OCI-LY3 (cell line): ENCODE data around the gene SPAG7.
A peak's percentile ranks its signal among the peaks of the same experiment; 100 is the strongest.

Experiments
- H2AFZ ChIP-seq: fragments of 200-600, 300-600 bp; shearing (Covaris generic); 2 replicates; pipeline ENCODE4 v1.6.0; 2014; ENCODE audit warnings: antibody characterized with exemption, low read depth, low read length
- H3K27ac ChIP-seq: fragments of 200-600, 300-600 bp; sonication (generic); 2 replicates; pipeline ENCODE4 v1.5.1; 2014; ENCODE audit warnings: mild to moderate bottlenecking, low read length, moderate library complexity, mixed read lengths
- H3K27me3 ChIP-seq: fragments of 200-600, 300-600 bp; sonication (generic); 2 replicates; pipeline ENCODE4 v1.6.1; 2014; ENCODE audit warnings: low read depth, low read length, mixed read lengths
- H3K36me3 ChIP-seq: fragments of 200-600, 300-600 bp; sonication (generic); replicated peaks from 2 replicates; pipeline ENCODE3; 2014; ENCODE audit warnings: low read depth, low read length, mixed read lengths
- H3K4me1 ChIP-seq: fragments of 300-600, 200-600 bp; sonication (generic); 2 replicates; pipeline ENCODE4 v1.6.1; 2014; ENCODE audit warnings: low read length, mixed read lengths
- H3K4me2 ChIP-seq: fragments of 200-600, 300-600 bp; sonication (generic); 2 replicates; pipeline ENCODE4 v1.6.1; 2014; ENCODE audit warnings: low read length, mixed read lengths
- H3K4me3 ChIP-seq: fragments of 300-600, 200-600 bp; sonication (generic); 2 replicates; pipeline ENCODE4 v1.5.1; 2014; ENCODE audit warnings: antibody characterized with exemption, mild to moderate bottlenecking, low read length, moderate library complexity
- H3K79me2 ChIP-seq: fragments of 300-600, 200-600 bp; shearing (Covaris generic); 2 replicates; pipeline ENCODE4 v1.6.1; 2014; ENCODE audit warnings: mild to moderate bottlenecking, low read length, mixed read lengths
- H3K9ac ChIP-seq: fragments of 300-600, 200-600 bp; shearing (Covaris generic); 2 replicates; pipeline ENCODE4 v1.6.0; 2014; ENCODE audit warnings: mild to moderate bottlenecking, low read length, moderate library complexity
- H3K9me3 ChIP-seq: fragments of 200-600, 300-600 bp; shearing (Covaris generic); 2 replicates; pipeline ENCODE4 v1.6.1; 2014; ENCODE audit warnings: low read length, mixed read lengths; ENCODE audit not compliant: insufficient read depth
- H4K20me1 ChIP-seq: fragments of 200-600, 300-600 bp; sonication (generic); 2 replicates; pipeline ENCODE4 v1.6.1; 2016; ENCODE audit warnings: low read length, mixed read lengths; ENCODE audit not compliant: insufficient read depth
- EZH2phosphoT487 ChIP-seq: fragments of 200-600 bp; shearing (Covaris generic); IDR thresholded peaks from 2 replicates; pipeline ENCODE4 v1.6.1; 2018; ENCODE audit warnings: antibody characterized with exemption, mixed run types, low read depth
- TF ChIP-seq, protein P1 (sequence below): fragments of 200-600, 300-600 bp; sonication (generic); IDR thresholded peaks from 2 replicates; pipeline ENCODE4 v1.5.1; 2014; ENCODE audit warnings: antibody characterized with exemption, low read length, low read depth

The SPAG7 gene

DNA sequence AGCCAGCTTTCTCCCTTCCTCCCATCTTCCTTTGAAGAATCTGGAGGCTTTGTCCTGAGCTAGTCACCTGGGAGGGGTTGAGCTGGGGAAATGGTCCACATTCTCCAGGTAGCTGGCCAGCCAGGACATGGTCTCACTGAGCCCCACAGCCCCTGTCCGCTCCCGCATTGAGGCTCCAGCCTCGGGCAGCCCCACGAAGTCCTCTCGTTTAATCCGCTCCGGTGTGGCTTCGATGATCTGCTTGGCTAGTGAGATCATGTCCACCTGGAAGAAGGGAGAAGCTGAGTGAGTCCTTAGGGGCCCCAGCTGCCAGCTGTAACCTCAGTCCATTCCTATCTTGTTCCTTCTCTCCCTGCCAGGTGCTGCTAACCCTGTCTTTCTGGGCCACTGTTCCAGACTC lies 2.7 kb upstream of the SPAG7 start:
- TF ChIP-seq, protein P1, sequence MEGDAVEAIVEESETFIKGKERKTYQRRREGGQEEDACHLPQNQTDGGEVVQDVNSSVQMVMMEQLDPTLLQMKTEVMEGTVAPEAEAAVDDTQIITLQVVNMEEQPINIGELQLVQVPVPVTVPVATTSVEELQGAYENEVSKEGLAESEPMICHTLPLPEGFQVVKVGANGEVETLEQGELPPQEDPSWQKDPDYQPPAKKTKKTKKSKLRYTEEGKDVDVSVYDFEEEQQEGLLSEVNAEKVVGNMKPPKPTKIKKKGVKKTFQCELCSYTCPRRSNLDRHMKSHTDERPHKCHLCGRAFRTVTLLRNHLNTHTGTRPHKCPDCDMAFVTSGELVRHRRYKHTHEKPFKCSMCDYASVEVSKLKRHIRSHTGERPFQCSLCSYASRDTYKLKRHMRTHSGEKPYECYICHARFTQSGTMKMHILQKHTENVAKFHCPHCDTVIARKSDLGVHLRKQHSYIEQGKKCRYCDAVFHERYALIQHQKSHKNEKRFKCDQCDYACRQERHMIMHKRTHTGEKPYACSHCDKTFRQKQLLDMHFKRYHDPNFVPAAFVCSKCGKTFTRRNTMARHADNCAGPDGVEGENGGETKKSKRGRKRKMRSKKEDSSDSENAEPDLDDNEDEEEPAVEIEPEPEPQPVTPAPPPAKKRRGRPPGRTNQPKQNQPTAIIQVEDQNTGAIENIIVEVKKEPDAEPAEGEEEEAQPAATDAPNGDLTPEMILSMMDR: no peak
- TF ChIP-seq EZH2phosphoT487: no peak
- H3K4me3 ChIP-seq: no peak overlapping the region
- no peaks in the 10 kb centered on the region for H3K9me3 ChIP-seq
- peaks cover 11% of the 10 kb centered on the region for H3K79me2 ChIP-seq
- H2AFZ ChIP-seq: no peak overlapping the region
- no peak overlapping the region for H3K27ac ChIP-seq
- H3K4me1 ChIP-seq: peaks cover 16% of the 10 kb centered on the region
- H3K36me3 ChIP-seq: peaks cover 15% of the 10 kb centered on the region
- no peak overlapping the region for H3K9ac ChIP-seq
- no peak overlapping the region for H3K4me2 ChIP-seq
- H3K27me3 ChIP-seq: no peaks in the 10 kb centered on the region
- H4K20me1 ChIP-seq: no peaks in the 10 kb centered on the region

DNA sequence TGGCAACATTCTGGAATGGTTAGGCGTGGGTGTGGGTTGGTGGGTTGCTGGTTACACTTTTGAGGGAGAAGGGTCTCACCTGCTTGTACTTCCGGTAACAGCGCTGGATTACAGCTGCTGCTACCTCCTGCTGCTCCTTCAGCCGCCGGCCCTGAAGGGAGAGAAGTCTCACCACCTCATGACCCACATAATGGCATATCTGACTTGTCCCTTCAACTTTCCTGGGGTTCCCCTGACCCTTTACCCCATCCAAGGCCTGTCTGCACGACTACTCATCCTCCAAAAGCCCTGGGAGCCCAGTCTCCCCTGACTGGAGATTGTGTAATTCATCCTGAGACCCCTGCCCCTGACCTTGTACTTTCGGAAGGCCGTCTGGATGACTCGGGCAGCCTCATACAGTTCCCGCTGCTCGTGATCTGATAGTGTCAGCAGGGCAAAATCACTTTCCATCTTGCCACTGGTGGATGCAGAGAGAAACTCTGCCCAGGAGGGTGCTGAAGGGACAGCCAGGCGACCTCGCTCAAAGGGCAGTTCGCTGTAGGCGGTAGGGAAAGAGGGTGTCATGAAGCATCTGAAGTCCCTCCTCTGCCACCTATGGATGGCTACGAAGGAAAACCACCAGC lies 2.0 kb upstream of the SPAG7 start:
- Histone ChIP-seq H3K36me3 (peaks cover 17% of the 10 kb centered on the region), H3K27me3 (no peaks in the 10 kb centered on the region), H3K4me1 (peaks cover 18% of the 10 kb centered on the region), H3K27ac (no peak overlapping the region), H3K9ac (no peak overlapping the region), H3K4me3 (no peak overlapping the region), H4K20me1 (no peaks in the 10 kb centered on the region), H3K79me2 (peaks cover 14% of the 10 kb centered on the region), H2AFZ (no peak overlapping the region), H3K4me2 (no peak overlapping the region), H3K9me3 (no peaks in the 10 kb centered on the region)
- TF ChIP-seq, protein P1: no peak
- no peak for TF ChIP-seq EZH2phosphoT487

- H3K79me2 ChIP-seq: peaks cover 14% of the 10 kb centered on the region
- H3K27ac ChIP-seq: no peak overlapping the region
- H3K9ac ChIP-seq: no peak overlapping the region
- no peaks in the 10 kb centered on the region for H3K9me3 ChIP-seq
- H3K4me3 ChIP-seq: no peak overlapping the region
- H4K20me1 ChIP-seq: no peaks in the 10 kb centered on the region
- TF ChIP-seq EZH2phosphoT487: no peak
- TF ChIP-seq, protein P1: no peak
- H2AFZ ChIP-seq: no peak overlapping the region
- peaks cover 18% of the 10 kb centered on the region for H3K4me1 ChIP-seq
- H3K36me3 ChIP-seq: peaks cover 17% of the 10 kb centered on the region
- no peak overlapping the region for H3K4me2 ChIP-seq
- H3K27me3 ChIP-seq: no peaks in the 10 kb centered on the region
Measured at GRCh38 chr17:4969047-4969550, 1.5 kb upstream of the SPAG7 start.

DNA sequence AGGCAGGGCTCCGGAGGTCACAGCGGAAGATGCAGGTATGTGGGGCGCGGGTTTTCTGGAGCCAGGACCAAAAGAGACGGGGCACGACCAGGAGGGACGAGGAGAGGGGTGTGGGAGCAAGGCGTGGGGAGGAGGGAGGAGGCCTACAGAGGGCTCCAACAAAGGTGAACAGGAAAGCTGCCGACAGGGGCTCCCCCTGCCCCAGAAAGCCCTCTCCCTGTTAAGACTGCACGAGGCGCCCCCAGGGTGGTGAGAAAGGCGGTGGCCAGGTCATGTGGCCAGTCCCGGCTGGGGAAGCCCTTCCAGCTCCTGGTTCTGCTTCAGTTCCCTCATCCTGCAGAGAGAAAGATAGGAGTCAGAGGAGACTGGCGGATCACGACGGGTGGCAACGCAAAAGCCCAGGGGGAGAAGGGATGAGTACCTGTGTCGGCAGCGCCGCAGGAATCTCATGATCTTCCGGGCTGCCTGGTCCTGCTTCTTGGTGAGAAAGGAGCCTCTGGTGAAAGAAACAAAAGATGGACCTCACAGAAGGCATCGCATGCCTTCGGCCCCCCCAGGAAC lies 949 bp upstream of the SPAG7 start:
- no peaks in the 10 kb centered on the region for H3K27me3 ChIP-seq
- H3K36me3 ChIP-seq: peaks cover 17% of the 10 kb centered on the region
- peaks cover 14% of the 10 kb centered on the region for H3K79me2 ChIP-seq
- no peak overlapping the region for H2AFZ ChIP-seq
- H4K20me1 ChIP-seq: no peaks in the 10 kb centered on the region
- peak overlapping the region; percentile 86 for H3K9ac ChIP-seq
- TF ChIP-seq, protein P1: no peak
- TF ChIP-seq EZH2phosphoT487: no peak
- peak overlapping the region; percentile 99 for H3K4me3 ChIP-seq
- H3K4me2 ChIP-seq: peak overlapping the region; percentile 98
- no peak overlapping the region for H3K27ac ChIP-seq
- H3K9me3 ChIP-seq: no peaks in the 10 kb centered on the region
- H3K4me1 ChIP-seq: peaks cover 18% of the 10 kb centered on the region
